Body of pancreas (tissue), 4 donors: ENCODE results near the gene TCP11L2.

Experiments
- POLR2A ChIP-seq, 3 donors: fragments of 450-650 bp; IDR thresholded peaks; one replicate each; pipeline ENCODE4 v1.6.1; 2016; ENCODE audit warnings: antibody characterized with exemption in 3 of 3, mild to moderate bottlenecking in 2 of 3
- TF ChIP-seq, protein P1 (sequence below), 7 experiments: fragments of 450-650 bp in 4 of 7; fragments of 200-600 bp in 3 of 7; sonication (generic) in 3 of 7; IDR thresholded peaks; one replicate each; pipeline ENCODE4 v1.5.1; 2016 to 2019; ENCODE audit warnings: antibody characterized with exemption in 7 of 7

DNA sequence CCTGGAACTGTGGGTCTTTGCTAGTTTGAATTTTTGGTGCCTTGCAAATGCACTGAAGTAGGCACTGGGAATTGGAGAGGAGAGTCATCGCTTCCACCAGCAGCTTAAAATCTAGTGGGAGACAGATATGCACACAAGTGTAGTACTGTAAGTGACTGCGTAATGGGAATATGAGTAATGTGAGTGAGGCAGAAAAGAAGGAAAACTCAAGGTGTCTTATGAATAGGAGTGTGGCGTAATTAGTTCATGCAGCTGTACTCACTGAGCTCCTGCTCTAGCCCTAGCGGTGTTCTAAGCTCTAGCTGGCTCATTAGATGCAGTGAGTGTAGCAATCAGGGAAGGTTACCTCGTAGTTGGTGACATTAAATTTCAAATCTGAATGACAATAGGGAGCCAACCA, 2.8 kb downstream of the TCP11L2 start:
- TF ChIP-seq, protein P1, sequence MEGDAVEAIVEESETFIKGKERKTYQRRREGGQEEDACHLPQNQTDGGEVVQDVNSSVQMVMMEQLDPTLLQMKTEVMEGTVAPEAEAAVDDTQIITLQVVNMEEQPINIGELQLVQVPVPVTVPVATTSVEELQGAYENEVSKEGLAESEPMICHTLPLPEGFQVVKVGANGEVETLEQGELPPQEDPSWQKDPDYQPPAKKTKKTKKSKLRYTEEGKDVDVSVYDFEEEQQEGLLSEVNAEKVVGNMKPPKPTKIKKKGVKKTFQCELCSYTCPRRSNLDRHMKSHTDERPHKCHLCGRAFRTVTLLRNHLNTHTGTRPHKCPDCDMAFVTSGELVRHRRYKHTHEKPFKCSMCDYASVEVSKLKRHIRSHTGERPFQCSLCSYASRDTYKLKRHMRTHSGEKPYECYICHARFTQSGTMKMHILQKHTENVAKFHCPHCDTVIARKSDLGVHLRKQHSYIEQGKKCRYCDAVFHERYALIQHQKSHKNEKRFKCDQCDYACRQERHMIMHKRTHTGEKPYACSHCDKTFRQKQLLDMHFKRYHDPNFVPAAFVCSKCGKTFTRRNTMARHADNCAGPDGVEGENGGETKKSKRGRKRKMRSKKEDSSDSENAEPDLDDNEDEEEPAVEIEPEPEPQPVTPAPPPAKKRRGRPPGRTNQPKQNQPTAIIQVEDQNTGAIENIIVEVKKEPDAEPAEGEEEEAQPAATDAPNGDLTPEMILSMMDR (IDR thresholded peaks at IDR 0.05) = no peak
- TF ChIP-seq POLR2A (IDR thresholded peaks at IDR 0.05) = no peak
